ENCODE results near the gene ATG4B.

ATG4B gene

DNA sequence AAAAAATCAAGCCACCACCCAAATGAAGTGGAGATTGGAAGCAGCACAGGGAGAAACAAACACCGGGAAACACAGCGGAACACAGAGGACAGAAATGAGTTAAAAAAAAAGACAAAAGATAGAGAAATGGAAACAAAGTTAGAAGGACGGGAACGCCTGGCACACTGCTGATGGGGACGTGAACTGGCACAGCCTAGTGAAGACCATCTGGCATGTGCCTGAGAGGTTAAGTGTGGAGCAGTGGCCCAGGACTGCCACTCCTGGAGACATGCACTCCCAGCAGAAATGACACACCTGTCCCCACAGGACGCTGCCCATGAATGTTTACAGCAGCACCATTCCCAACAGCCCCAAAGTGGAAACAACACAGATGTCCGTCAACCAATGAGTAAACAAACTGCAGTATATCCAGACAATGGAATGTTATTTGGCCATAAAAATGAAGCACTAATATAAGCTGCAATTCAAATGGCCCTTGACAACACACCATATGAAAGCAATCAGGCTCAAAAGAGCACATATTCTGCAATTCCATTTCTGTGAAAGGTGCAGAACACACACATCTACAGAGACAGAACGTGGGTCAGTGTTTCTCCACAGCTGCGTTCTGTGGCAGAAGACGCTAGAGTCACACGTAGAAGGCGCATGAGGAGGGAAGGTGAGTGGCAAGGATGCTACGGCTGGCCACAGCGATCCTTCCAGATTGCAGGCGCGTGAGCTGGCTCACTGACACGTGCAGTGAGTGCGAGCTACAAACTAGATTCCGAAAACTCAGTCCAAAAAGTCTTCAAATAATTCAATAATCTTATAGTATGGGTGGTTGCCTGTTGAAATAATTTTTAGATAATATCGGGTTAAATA is 25.1 kb upstream of the ATG4B start:
- no peak for DNase-seq

DNA sequence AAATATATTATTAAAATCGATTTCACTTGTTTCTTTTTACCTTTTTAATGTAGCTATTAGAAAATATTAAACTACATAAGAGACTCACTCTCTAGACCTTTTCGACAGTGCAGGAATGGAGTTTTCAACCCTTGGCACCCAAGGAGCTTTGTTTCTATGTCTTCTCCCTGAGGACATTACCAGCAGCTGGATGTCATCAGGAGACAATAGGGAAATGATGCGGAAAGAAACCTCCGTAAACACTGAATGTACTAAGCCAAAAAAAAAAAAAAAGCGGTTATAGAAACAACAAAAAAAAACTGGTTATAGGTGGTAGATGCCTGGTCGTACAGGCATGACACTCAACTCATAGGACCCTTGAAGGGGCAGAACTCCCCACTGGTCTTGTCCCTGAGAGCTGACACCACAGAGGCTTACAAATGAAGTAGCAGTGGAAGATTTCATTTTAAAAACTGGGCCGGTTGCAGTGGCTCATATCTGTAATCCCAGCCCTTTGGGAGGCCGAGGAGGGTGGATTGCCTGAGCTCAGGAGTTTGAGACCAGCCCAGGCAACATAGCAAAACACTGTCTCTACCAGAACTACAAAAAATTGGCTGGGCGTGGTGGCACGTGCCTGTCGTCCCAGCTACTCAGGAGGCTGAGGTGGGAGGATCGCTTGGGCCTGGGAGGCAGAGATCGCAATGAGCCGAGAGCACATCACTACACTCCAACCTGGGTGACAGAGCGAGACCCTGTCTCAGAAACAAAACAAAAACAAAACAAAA is 24.3 kb upstream of the ATG4B start:
- DNase-seq, result no peak

DNA sequence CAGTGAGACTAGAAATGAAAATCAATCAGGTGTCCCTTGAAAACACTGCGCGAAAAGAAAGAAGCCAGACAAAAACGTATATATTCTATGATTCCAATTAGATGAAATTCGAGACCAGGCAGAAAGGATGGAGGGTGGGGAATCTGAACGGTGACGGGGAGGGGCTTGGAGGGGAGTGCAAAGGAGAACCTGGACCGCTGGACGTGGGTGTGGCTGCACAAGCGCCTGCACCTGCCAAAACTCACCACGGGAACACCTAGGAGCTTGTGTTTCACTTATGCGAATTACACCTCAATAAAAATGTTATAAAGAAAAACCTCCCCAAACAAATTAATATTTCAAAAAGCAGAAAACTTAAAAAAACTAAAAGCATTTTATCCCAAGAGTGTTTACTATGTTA is 22.5 kb upstream of the ATG4B start:
- DNase-seq, result no peak

DNA sequence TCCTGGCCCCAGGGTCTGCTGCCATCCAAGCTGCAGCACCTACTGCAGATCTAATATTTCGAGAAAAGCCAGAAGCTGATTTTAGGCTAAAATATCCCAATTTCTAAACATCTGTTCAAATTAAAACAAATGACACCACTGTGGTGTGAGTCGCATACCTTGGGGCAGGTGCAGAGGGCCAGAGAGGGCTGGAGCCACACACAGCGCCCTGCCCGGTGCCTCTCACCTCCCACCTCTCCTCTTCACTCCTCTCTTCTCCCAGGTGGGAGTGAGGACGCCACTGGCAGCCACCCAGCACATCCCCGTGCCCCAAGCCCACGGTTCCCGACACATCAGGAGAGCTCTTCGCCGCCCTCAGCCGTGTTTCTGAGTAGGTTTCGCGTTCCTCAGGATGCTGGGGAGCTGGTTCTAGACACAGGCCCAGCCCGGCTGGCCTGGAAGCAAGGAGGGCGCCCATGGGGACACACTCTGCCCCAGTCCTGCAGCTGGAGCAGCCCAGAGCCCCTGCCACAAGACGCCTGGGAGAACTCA is 21.9 kb upstream of the ATG4B start:
- no peak for DNase-seq

DNA sequence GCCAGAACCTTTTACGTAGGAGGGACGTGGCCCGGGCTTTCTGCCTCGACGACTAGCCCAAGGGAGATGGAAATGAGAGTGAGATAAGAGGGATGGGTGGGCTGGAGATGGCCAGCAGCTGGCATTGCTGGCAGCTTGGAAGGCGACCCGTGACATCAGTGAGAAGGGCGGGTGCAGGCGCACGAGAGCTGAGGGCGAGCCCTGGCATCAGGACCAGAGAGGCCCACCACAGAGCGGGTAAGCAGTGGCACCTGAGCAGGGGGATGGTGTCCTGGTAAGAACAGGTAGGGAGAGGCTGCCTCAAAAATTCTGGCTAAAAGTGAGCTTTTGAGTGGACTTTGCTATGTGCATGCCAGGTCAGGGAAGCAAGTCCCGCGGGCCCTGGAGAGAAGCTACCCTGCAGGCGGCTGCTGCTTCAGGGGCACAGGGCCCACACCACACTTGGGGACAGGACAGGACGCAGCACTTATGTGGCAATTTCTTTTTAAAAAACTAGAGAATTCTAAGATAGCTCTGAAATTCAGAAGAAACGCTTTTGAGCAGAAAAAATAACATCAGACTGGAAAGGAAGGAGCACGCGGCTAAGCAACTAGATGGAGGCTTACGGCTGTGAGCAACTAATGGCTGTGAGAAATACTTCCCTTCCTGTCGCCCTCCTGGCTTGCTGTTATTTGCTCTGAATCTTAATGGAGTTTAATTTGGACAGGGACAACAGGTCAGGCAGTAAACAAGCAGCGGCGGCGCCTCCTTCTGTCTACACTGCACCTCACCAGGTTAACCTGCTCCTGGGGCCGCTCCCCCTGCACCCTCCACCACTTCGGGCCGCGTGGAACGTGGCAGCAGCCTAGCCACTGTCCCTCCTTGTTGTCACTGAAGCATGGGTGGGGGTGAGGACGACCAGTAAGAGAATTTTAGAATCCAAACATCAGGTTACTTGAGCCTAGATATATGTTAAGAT is 21.0 kb upstream of the ATG4B start:
- no peak for DNase-seq

DNA sequence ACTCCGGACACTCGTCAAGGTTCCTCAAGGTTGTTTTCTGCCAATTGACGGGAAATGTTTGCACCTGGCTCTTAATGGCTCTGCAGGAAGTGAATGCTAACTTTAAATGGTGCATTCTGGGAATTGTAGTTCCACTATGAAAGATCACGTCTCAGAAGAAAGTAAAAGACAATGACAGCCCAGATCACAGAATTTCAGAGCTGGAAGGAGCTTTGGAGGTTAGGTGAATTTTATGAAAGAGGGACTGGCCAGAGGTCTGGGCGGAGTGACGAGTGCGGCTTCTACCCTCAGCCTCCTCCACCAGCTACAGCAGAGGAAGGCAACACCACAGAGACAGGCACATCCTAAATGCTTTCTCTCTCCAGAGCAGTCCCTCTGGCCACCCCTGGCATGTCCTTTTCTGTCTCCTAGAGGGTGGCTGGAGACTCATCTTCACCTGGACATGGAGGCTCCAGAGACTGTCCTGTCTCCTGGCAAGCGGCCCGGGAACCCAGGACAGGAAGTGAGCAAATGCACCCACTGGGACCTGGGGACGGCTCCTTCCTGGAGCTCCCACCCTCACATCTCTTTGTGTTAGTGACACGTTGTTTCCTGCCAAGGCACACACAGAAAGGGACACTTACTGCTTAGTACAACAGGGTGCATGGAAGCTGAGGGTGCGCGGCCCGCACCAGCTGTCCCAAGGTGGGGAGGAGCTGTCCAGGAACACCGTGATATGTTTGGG is 19.9 kb upstream of the ATG4B start:
- DNase-seq, result peak in 2 of 58 donors; percentile 21 to 37

DNA sequence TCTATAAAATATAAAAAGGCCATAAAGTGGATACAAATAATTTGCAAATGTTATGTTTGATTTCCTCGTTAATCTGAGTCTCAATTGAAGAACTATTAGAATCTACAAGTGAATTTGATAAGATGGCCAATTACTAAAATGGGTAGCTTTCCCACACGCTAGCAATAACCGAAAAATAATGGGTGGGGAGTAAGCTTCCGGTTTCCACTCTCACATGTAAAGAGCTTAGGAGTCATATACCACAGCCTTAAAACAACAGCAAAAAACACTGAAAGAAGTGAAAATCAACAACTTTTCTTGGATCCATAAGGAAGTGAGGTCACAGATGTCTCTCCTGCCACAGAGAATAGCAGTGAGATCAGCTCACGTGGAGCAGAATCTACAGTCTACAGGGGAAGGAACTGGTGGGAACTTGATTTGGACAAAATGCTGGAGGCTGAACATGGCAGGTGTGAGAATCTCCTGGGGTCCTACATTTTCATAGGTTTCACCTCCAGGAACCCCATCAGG is 19.1 kb upstream of the ATG4B start:
- no peak for DNase-seq

DNA sequence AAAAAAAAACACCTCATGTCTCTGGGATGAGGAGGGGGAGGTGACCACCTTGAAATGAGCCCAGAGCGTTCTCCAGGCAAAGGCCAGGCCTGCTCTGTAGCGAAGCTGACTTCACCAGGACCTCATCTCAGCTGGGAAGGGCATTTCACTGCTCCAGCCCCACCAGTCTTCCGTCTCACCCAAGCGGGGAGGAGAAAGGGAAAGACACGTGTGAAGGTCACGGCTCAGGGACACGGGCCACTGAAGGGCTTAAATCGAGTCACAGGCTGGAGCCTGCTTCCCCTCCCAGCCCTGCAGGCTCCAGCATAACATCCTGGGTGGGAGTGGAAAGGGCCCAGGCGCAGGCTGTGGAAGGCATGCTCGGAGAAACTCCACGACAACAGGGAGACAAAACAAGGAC is 18.7 kb upstream of the ATG4B start:
- no peak for DNase-seq

DNA sequence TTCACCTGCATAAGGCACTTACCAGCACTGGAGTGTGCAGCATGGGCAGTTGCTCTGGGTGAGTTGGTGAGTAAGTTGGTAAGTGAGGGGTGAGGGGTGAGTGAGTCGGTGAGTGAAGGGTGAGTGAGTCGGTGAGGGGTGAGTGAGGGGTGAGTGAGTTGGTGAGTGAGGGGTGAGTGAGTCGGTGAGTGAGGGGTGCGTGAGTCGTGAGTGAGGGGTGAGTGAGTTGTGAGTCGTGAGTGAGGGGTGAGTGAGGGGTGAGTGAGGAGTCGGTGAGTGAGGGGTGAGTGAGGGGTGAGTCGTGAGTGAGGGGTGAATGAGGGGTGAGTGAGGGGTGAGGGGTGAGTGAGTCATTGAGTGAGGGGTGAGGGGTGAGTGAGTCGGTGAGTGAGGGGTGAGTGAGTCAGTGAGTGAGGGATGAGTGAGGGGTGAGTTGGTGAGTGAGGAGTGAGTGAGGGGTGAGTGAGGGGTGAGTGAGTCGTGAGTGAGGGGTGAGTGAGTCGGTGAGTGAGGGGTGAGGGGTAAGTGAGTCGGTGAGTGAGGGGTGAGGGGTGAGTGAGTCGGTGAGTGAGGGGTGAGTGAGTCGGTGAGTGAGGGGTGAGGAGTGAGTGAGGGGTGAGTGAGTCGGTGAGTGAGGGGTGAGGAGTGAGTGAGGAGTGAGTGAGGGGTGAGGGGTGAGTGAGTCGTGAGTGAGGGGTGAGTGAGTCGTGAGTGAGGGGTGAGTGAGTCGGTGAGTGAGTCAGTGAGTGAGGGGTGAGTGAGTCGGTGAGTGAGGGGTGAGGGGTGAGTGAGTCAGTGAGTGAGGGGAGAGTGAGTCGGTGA is 17.7 kb upstream of the ATG4B start:
- no peak for DNase-seq

DNA sequence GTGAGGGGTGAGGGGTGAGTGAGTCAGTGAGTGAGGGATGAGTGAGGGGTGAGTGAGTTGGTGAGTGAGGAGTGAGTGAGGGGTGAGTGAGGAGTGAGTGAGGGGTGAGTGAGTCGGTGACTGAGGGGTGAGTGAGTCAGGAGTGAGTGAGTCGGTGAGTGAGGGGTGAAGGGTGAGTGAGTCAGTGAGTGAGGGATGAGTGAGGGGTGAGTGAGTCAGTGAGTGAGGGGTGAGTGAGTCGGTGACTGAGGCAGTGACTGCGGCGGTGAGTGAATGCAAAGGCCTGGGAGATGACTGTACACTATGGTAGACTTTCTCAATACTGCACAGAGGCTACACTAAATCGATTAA is 17.1 kb upstream of the ATG4B start:
- no peak for DNase-seq

DNA sequence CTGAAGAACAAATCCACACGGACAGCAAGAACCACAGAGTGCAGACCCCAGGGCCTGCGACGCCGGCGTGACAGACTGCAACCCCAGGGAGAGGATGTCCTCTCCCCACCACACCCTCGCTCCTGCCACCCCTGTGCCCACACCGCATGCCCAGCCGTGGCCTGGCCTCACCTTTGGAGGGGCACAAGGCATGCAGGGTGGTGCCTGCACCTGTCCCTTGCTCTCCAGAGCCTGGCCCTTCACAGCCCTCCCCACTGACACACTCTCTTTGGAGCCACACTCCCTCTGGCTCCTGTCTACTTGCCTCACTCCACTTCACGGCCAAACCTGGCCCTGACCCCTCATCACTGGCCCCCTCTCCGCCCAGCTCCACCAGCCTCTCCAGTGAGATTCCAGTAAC is 9.8 kb upstream of the ATG4B start:
- DNase-seq, result no peak

DNA sequence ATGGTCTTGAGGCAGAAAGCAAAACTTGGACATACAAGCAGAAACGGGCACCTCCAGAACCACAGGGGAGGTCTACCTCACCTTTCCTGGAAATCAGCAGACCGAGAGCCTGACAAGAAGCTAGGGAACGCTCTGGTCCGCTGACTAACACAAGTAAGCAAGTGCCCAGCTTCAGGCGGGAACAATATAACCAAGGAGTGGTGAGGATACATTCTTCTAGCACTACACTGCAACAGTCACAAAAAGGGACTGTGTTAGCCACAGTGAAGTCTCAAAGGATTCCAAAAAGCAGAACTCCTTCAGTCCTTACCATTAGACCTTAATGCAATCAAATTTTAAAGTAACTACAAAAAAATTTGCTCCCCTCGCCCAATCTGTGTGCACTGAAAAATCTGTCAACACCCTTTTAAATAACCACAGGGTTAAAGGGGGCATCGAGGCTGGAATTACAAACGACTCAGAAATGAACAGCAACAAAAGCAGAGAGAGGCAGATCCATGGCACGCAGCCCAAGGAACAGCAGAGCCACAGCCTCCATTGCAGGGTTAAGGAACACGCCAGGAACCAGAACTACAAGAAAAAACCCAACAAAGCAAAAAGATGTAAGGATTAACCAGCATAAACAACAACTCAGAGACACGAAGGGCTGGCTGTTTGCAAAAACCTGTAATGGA is 7.6 kb upstream of the ATG4B start:
- peak in 7 of 58 donors; percentile 6 to 69 (median 36) for DNase-seq

DNA sequence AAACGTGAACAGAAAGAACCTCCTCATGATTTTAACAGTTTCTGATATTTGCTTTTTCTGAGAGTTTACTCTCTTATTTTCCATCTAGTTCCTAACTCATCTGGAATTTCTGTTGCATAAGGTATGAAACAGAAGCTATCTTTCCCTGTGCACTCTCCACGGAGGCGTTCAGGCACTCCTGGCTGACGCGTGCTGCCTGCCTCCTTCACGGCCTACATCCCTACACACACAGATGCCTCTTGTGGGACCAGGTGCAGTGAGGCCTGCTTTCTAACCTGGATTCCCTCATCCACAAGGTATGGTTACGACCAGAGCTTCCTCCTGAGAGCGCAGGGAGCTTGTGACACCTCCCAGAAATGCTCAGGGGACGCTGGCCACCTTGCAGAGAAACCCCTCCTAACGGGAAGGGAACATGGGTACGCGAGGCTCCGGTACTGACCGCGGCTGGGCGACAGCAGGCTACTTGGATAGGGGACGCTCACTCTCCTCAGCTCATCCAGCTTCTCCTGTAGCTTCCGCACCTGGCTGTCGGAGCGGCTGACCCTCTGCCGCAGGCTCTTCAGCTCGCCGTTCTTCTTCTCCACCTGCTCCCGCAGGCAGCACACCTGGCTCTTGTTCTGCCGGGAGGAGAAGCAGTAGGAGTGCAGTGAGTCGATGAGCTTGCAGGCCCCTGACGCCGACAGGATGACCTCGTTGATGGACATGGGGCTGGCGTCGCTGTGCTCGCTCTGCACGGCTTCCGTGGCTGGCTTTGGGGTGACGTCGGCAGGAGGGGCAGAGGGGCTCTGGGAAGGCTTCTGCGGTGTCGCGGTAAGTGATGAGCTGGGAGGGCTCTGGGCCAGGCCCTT is 4.8 kb upstream of the ATG4B start:
- DNase-seq, result no peak

DNA sequence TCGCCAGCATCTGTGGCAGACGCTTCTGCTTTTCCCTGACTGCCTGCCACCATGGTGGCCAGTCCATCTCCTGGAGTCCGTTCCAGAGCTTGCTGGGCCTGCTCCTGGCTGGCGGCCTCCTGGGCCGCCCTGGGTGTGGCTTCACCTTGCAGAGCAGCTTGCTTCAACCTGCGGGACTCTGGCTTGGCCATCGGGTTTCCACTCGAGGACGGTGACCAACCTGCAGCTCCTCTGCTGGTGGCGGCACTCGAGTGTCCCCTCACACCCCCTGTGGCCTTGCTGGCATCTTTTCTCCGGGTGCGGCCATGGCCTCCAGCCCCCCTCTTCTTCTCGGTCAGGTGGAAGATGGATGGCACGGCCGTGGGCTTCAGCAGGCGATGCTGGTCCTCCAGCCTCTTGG is 3.9 kb upstream of the ATG4B start:
- DNase-seq, result no peak

DNA sequence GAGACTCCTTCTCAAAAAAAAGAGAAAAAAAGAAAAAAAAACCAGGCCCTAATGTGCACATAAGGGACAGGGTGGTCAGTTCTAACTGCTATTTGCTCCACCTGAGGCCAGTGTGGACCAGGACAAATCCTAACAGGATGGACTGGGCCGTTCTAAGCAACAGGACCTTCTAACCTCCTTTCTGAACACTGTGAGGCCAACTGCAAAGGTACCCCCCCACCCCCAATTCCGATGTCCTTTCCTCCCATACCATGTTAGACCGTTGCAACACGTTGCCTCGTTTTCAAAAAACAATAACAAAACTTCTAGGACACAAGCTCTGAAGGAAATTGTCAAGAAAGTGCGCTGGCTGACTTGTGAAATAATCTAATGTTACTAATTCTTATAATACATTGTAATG is 1.7 kb upstream of the ATG4B start:
- no peak for DNase-seq

DNA sequence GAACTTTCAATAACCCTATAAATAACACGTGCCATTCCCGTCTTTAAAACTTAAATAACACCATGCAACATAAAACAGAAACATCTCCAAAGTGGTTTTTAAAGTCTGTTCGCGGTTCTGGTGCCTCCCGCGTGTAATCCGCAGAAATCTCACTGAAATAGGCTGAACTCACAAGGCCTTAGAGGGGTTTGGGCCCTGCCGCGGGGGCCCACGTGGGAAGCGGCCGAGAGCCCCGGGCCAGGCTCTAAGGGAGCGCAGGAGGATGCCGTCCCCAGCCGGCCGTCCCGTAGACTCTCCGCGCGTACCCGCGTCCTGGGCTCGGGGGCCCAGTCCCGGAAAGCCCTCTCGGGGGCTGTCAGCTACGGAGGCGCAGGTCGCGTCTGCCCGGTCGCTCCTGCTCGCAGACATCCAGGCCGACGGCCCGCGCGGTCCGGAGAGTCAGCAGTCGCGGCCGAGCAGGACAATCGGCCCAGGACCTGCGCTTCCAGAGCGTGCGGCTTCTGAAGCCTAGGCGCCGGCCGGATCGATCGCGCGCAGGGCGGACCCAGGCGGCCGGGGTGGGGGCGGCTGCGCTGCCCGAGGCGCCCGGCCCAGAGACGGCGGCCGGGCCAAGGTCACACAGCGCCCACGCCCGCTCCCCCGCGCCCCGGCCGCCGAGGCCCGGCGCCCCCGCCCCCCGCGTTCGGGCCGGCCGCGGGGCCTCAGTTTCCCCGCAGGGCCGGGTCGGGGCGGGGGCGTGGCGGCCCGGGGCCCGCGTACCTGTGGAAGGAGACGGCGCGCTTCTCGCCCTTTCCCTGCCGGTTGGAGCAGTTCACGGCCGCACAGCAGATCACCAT is 1.1 kb upstream of the ATG4B start:
- peak in 9 of 58 donors; percentile 19 to 50 (median 37) for DNase-seq
